ENCODE results near the gene NAALAD2.

GRCh38 chr11:90189011-90189410 lies 54.5 kb downstream of the NAALAD2 start:
- TF ChIP-seq CTCF (conservative IDR thresholded peaks at IDR 0.05; ENCODE audit: low read depth, low read length) = no peak
- no peak for TF ChIP-seq EZH2 (IDR thresholded peaks at IDR 0.05; ENCODE audit: borderline replicate concordance, low read depth, low read length, poor library complexity, severe bottlenecking)
